GM12892 (cell line): Measurements from ENCODE around the gene EPN1.

ENCODE experiments used
- POLR2A ChIP-seq: IDR thresholded peaks from 2 replicates; pipeline ENCODE4 v1.6.1; 2011; ENCODE audit warnings: low read depth, low read length, control low read depth
- POLR2AphosphoS5 ChIP-seq: IDR thresholded peaks from 2 replicates; pipeline ENCODE4 v1.6.1; 2011; ENCODE audit warnings: low read depth, low read length, control low read depth

- TF ChIP-seq POLR2A (no peak), POLR2AphosphoS5 (no peak)
Observed at GRCh38 chr19:55696301-55697068, 21.5 kb downstream of the EPN1 start.
